ENCODE measurements around the gene FOXJ2. TPM values are rescaled to one million over a fixed set of nuclear protein-coding genes. Genes with fewer than 3 reads are reported as not detected.

FOXJ2 gene
- total and polyA plus RNA-seq, 10 of the 15 experiments (the other 5 are each of a cell fraction or from before 2014, with no cell fraction given), result 1.4 to 9.3 (median 4.8) TPM

- TF ChIP-seq SKIL (IDR thresholded peaks at IDR 0.05; ENCODE audit: low read depth, poor library complexity, severe bottlenecking), result no peak
- no peak for TF ChIP-seq TAF1 (IDR thresholded peaks at IDR 0.05; ENCODE audit: borderline replicate concordance, low read depth, low read length)
- no peak for TF ChIP-seq IRF4 (IDR thresholded peaks at IDR 0.05; ENCODE audit: low read depth, low read length)
- no peak for TF ChIP-seq E2F8 (IDR thresholded peaks at IDR 0.05; ENCODE audit: low read depth, partially characterized antibody)
These were observed 3.0 kb downstream of the FOXJ2 start (continued) for GRCh38 chr12:8035440-8036010.

- no peak overlapping the region for H3K4me2 ChIP-seq (ENCODE audit: control insufficient read depth, insufficient read depth)
- in situ Hi-C loops (cut with MboI), result no loop called here
- TF ChIP-seq BHLHE40 (IDR thresholded peaks at IDR 0.05; ENCODE audit: borderline replicate concordance in 1 of 2, low read depth in 2 of 2, low read length in 1 of 2) (no peak), ZBED1 (IDR thresholded peaks at IDR 0.05; ENCODE audit: borderline replicate concordance) (no peak), NR2C1 (IDR thresholded peaks at IDR 0.05) (no peak), ZBTB4 (CRISPR knock-in tag; IDR thresholded peaks at IDR 0.05) (no peak), LARP7 (IDR thresholded peaks at IDR 0.05) (no peak), CBX3 (IDR thresholded peaks at IDR 0.05; ENCODE audit: borderline replicate concordance, low read depth) (no peak), KAT2A (conservative IDR thresholded peaks at IDR 0.05; ENCODE audit: control insufficient read depth, low read depth, low read length) (no peak)
These were observed 3.8 kb downstream of the FOXJ2 start for GRCh38 chr12:8036346-8036745.

More at GRCh38 chr12:8036346-8036745, 3.8 kb downstream of the FOXJ2 start:
- RAD21 ChIA-PET (ENCODE audit: unreplicated experiment), result interaction anchor here (1.1 kb wide), 1 partner anchor 9 kb away, joined by 3 read pairs; no protein-coding TSS in a partner anchor
- DNase-seq (ENCODE audit: low read depth, low spot score) (no peak), ATAC-seq (no peak), FAIRE-seq (no peak)
- peaks cover 21% of the 10 kb centered on the region for H3K4me1 ChIP-seq (ENCODE audit: control insufficient read depth, insufficient read depth, low read length)
- no peak overlapping the region for H3K27ac ChIP-seq (ENCODE audit: control insufficient read depth, insufficient read depth)
- H4K20me1 ChIP-seq (ENCODE audit: control insufficient read depth, insufficient read depth), result peaks cover 4% of the 10 kb centered on the region; the same call in 1 of the 2 replicates
- 82% methylated on average over 8 of the region's 8 CpGs for WGBS (ENCODE audit: insufficient coverage, insufficient replicate concordance, low lambda C conversion rate, missing lambda C conversion rate)
- BruUV-seq (replicated peaks), result no TSS peak
- CTCF ChIA-PET, result interaction anchor here (0.6 to 1.5 kb wide), 4 partner anchors 33 to 195 kb away, joined by 3 to 4 read pairs (median 3); no protein-coding TSS in a partner anchor
- POLR2A ChIA-PET, result no interaction called here
- H3K79me2 ChIP-seq (ENCODE audit: control insufficient read depth, insufficient read depth, low read length), result peaks cover 12% of the 10 kb centered on the region
- peaks cover 2% of the 10 kb centered on the region in 2 experiments; a peak in 2 of 4 replicates for H3K36me3 ChIP-seq (ENCODE audit: control insufficient read depth in 2 of 2, insufficient read depth in 2 of 2, low read length in 1 of 2)
- no peak overlapping the region for H3K9ac ChIP-seq (ENCODE audit: control insufficient read depth, insufficient read depth, low read length)
- SMC1A ChIA-PET (ENCODE audit: uncharacterized antibody, unreplicated experiment), result interaction anchor here (1.3 kb wide), 1 partner anchor 42 kb away, joined by 4 read pairs; no protein-coding TSS in a partner anchor
- no peak overlapping the region for H3K4me3 ChIP-seq
- H3K27me3 ChIP-seq (replicated peaks in 1 of 2; ENCODE audit: control insufficient read depth in 2 of 2, insufficient read depth in 2 of 2, low read length in 1 of 2), result no peaks in the 10 kb centered on the region
- no peaks in the 10 kb centered on the region for H3K9me3 ChIP-seq (replicated peaks; ENCODE audit: control insufficient read depth, insufficient read depth, low read length)
- no peak overlapping the region for H2AFZ ChIP-seq (ENCODE audit: control insufficient read depth, low read depth, low read length)
- intact Hi-C loops (cut with micrococcal nuclease; ENCODE audit: unreplicated experiment), result loop anchor here (5.0 kb wide), 1 partner anchor 46 kb away; the partner anchor contains the start of gene NECAP1
